NK-92 treated with Interleukin-12 subunit alpha and Interleukin-12 subunit beta, amount 100 ng/mL, for 24 hours (cell line): Measurements from ENCODE around the gene WFDC1.

Source experiments
- DNase-seq: peaks from one replicate; lab custom pipeline; 2025; lab: John Stamatoyannopoulos, UW

WFDC1 gene

GRCh38 chr16:84272740-84273320 lies 21.8 kb upstream of the WFDC1 start:
- DNase-seq = no peak

- no peak for DNase-seq
Measured at GRCh38 chr16:84274515-84274914, 20.2 kb upstream of the WFDC1 start.

DNA sequence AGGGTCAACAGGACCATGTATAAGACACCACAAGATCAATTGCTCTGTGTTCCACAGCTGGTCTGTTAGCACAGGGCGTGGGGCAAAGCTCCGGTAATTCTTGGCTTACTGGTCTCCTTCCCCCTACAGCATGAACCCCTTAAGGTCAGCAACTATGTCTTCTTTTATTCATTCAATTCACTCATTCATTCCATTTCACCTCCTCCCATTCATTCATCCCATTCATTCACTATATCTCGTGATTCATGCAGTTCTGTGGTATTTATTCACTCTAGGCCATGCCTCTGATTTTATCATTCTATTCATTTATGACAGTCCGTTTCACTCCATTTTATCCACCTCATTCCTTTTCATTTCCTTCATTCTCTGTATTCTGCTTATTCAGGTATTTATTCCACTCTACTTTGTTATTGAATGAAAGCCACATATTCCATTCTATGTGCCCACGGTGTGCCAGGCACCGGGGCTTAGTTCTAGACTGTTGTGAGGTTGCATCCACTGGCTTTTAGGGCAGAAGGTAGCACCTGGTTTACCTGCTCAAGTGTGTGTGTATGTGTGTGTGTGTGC lies 19.0 kb upstream of the WFDC1 start:
- DNase-seq = no peak

GRCh38 chr16:84277244-84277823 lies 17.3 kb upstream of the WFDC1 start:
- peak; percentile 12 for DNase-seq

DNA sequence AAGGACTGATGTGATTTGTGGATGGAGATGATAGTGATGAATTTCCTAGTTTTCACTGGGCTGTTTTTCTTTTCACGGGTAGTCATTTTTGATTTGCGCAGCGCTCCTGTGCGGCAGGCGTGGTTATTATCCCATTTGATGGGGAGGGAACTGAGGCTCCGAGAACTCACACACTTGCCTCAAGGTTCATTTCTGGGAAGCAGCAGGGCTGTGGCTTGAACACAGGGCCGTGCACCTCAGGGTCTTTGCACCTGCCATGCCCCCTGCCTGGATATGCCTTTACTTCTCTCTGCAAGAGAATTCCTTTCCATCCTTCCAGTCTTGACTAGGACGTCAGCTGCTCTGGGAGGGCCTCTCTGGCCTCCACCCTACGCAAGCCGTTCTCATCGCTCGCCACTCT lies 16.3 kb upstream of the WFDC1 start:
- DNase-seq = no peak

GRCh38 chr16:84278968-84279367 lies 15.7 kb upstream of the WFDC1 start:
- DNase-seq = no peak

DNA sequence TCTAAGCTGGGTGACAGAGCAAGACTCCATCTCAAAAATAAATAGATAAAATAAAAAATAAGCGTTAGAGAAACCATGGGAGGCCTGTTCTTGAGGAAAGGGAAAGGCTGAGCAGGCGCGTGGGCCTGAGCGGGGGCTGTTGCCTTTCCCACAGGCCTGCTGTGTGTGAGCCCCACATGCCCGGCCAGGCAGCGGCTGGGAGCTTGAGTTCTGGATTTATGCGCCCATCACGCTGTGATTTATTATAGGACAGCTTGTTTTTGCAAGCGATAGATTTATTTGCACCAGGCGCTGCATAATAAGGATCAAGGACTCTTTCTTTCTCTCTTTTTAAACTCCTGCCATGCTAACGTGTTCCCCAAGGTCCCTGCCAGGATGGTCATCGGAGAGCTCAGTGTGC lies 14.8 kb upstream of the WFDC1 start:
- DNase-seq = no peak

DNA sequence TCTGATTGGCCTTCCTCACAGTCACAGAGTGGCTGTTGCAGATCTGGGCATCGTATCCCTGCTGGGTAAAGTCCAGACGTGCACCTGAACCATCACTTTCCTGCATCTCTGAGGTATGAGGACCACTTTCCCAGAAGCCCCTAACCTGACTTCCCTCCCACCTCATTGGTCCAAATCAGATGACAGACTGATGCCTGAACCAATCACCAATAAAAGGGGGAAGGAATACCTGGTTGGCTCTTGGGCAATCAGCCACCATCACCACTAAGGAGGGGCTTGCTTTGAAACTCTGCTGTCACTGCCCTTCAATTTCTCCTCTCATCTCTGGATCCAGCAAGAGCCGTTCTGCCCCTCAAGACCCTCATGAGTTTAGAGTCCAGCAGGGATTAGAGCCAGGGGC lies 13.6 kb upstream of the WFDC1 start:
- DNase-seq = no peak

DNA sequence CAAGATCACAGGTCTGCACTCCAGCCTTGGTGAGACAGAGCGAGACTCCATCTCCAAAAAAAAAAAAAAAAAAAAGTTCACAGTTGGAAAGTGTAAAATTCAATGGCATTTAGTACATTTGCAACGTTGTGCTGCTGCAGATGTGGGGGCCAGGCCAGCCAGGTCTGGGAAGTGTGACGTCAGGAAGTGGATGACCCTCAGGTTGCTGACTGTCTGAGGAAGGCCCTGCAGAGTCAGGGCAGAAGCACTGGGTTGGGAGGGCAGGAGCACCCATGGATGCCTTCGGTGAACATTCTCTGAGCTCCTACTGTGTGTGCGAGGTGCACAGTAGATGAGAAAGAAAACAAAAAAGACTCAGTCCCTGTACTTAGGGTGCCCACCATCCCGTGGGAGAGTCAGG lies 12.1 kb upstream of the WFDC1 start:
- no peak for DNase-seq

DNA sequence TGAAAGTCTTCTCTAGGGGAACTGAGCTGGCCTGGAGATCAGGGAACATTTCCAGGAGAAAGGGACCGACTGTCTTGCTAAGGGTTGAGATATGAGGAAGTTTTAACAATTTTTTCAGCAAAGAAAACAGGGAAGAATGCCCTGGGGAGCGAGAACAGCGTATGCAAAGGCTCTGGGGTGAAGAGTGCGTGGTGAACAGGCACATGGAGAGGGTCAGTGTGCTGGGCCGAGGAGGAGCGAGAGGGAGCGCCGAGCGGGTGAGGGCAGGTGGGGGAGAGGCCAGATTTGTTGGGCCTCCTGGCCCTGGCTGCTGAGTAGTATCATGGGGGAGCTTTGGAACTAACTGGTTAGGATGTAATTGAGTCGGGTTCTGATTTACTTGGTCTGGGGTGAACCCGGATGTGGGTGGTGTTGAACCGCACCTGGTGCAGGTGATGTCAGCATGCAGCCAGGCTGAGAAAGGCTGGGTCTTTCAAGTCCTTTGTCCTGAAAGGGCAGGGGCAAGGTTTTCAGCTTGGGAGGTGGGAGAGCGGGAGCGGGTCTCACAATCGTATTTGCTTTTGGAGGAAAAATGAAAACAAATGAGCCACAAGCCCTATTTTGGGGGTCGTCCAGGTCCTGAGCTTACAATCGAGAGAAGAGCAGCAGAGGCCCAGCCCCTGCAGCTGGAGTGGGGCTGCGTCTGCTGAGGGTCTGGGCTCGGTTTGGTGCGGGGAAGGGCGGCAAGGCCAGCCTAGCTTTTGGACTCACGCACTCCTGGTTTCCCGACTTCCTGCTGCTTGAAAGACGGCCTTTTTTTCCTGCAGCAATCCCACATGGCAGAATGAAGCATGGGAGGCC lies 11.1 kb upstream of the WFDC1 start:
- no peak for DNase-seq

- no peak for DNase-seq
Measured at GRCh38 chr16:84284154-84284722, 10.4 kb upstream of the WFDC1 start.

DNA sequence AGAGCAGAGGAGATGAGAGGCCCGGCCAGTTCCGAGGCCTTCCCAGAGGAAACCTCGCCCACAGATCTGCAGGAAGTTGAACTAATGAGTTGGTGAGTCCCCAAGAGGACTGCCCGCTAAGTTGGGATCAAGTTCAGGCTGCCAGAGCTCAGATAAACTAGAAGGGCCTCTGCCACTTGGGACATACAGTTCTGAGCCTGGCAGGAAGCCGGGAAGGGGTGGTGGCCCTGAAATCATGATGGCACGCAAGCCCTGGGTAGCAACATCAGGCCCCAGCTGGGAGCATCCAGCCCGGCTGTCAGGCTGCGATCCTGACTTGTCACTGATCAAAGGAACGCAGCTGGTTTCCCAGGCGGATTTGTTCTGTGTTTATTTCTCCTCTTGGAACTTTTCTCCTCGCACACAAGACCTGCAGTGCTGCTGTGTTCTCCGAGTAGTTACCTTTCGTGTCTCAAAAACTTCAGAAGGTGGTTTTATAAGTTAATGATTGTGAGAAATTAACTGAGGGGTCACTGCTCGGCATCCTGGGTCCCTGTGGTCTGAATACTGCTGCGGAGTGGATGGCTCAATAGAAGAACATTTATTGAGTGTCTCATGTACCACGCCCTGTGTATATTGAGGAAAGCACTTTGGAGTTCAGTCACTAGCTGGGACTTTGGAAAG lies 8.0 kb upstream of the WFDC1 start:
- no peak for DNase-seq

GRCh38 chr16:84288902-84289301 lies 5.8 kb upstream of the WFDC1 start:
- DNase-seq = no peak

- DNase-seq = no peak
Measured at GRCh38 chr16:84291226-84291625, 3.5 kb upstream of the WFDC1 start.

DNA sequence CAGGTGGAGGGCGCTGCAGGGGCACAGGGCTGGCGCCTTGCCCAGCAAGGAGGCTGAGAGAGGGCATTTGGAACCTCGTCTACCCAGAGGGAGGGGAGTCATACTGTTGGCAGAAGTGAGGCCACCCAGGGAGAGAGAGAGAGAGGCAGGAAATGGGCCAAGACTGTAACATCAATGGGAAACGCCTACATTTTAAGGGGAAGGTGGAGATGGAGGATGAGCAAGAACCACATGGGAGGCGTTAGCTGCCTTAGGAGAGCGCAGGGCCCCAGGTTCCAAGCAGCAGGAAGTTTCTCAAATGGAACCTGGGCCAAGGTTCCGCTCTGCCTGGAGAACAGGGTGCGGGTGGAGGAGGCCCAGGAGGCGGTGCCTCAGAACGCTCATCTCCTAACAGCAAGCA lies 2.7 kb upstream of the WFDC1 start:
- no peak for DNase-seq

DNA sequence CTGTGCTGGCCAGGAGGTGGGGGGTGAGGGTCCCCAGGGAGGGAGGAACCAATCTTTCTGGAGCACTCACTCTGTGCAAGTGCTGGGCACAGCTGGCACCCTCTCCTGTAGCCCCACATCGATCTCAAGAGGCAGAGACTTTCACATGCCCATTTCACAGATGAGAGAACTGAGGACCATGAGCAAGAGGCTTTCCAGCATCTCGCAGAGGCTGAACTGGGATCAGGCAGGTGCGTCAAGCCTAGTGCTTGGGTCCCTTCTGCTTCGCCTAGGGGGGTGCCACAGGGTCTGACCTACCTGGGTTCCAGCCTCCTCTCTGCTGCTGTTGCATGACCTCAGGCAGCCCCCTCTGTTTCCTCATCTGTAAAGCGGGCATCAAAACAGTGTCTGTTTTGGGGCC lies 1.3 kb upstream of the WFDC1 start:
- DNase-seq = no peak

- no peak for DNase-seq
Measured at GRCh38 chr16:84294117-84294516, 561 bp upstream of the WFDC1 start.

DNA sequence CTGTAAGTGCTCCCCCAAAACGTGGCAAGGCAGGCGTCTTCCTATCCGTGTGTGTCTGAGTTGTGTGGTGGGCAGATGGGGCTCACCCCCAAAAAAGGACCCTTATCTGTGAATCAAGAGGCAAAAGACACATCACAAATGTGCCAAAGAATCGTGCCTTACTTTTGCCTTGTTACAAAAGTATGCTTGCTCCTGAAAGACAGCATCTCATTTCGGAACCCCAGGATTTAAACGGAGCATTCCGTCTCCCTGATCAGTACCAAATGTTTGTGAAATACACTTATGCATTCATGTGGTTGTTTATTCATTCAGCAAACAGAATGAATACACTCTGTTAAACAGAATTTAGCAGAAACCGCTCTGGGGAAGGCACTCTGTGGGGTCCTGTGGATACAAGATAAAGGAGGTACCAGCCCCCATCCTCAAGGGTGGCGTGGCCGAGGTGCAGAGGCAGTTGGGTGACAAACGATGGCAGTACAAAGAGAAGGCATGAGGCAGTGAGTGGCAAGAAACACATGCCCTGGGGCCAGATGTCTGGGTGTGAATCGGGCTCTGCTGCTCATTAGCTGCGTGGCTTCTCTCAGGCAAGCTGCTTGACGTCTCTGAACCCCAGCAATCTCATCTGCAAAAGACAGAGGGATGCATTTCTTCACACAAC lies 654 bp downstream of the WFDC1 start:
- no peak for DNase-seq

DNA sequence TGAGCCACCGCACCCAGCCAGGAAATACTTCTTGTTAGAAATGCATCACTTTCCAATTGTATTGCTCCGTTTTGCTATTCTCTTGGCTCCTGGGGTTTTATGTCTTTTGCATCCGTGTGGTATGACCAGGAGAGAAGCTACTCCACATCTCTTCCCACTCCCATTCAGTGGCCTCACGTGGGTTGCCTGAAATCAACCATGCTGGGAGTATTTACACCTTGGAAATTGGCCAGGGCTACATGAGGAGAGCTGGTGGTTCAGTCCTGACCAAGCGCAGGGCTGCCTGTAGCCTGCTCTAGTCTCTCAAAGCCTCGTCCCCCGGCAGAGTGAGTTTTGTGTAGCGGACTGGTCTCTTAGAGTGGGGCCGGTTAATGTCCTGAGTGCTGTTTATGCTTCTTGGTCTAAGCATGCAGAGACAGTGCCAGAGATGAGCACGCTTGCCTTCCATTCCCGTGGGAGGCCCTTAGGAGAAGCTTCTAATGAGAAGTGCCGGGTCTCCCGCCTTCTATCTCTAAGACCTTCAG lies 3.8 kb downstream of the WFDC1 start:
- no peak for DNase-seq

DNA sequence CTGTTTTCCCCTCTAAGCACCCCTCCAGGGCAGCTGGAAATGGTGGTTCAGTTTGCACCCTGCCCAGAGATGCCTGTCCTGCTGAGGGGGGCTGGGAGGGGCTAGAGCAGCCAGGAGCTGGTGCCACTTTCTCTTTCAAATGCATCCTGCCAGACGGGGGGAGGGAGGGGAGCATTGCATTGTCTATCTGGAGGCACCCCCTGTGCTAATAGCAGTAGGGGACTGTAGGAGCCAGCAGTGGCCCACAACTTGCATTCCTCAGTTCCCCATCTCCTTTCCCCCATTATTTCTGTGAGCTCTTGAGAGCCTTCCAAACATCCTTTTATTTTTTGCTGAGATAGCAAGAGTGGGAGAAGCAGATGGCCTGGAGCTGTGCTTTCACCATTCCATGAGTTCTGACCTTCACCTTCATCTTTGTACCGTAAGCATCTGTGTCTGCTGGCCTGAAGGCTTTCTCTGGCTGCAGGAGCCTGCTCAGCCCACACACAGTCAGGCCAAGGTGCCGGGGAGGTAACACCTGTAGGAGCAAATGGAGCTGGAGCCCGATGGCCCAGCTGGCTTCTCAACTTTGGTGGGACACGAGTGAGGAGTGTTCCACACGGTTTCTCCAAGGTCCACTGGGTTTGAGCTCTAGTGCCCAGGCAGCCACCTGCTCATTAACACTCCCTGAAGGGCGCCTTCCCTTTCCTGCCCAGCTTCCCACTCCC lies 5.2 kb downstream of the WFDC1 start:
- no peak for DNase-seq
